Neuronal stem cell (in vitro differentiated cells): ENCODE data around the gene PNPLA2.

Experiments
- DNase-seq: peaks from one replicate; pipeline ENCODE4 v3.0.0-alpha.2; 2013; ENCODE audit warnings: low spot score
- H2AFZ ChIP-seq: one replicate; pipeline ENCODE4 v1.6.1; 2013; ENCODE audit warnings: mild to moderate bottlenecking, low read length, inconsistent platforms
- H2AK5ac ChIP-seq: 2 replicates; pipeline ENCODE4 v1.6.1; 2013; ENCODE audit warnings: low read depth, mild to moderate bottlenecking, inconsistent platforms, low read length, moderate library complexity, mixed read lengths
- H2BK120ac ChIP-seq: 2 replicates; pipeline ENCODE4 v1.6.1; 2013; ENCODE audit warnings: low read depth, mild to moderate bottlenecking, inconsistent platforms, low read length, moderate library complexity, mixed read lengths
- H2BK12ac ChIP-seq: one replicate; pipeline ENCODE4 v1.6.1; 2013; ENCODE audit warnings: low read length, inconsistent platforms
- H2BK15ac ChIP-seq: 2 replicates; pipeline ENCODE4 v1.6.1; 2013; ENCODE audit warnings: mild to moderate bottlenecking, low read length, inconsistent platforms, mixed read lengths
- H2BK5ac ChIP-seq: one replicate; pipeline ENCODE4 v1.6.1; 2013; ENCODE audit warnings: inconsistent platforms, mild to moderate bottlenecking, low read length, moderate library complexity
- H3K14ac ChIP-seq: one replicate; pipeline ENCODE4 v1.6.1; 2013; ENCODE audit warnings: low read length, inconsistent platforms
- H3K18ac ChIP-seq: 2 replicates; pipeline ENCODE4 v1.6.1; 2013; ENCODE audit warnings: low read length, inconsistent platforms
- H3K23ac ChIP-seq: 2 replicates; pipeline ENCODE4 v1.6.1; 2013; ENCODE audit warnings: low read depth, mild to moderate bottlenecking, mixed read lengths, low read length, inconsistent platforms; ENCODE audit not compliant: poor library complexity
- H3K27ac ChIP-seq: replicated peaks from 3 replicates; pipeline ENCODE4 v1.5.1; 2013; ENCODE audit warnings: low read length, inconsistent platforms
- H3K27me3 ChIP-seq, 3 experiments: 2 replicates each; pipeline ENCODE4 v1.6.1; 2013; ENCODE audit warnings: low read length in 3 of 3, mild to moderate bottlenecking in 2 of 3, inconsistent platforms in 1 of 3, low read depth in 1 of 3, mixed read lengths in 1 of 3, moderate library complexity in 1 of 3; ENCODE audit not compliant: control insufficient read depth in 3 of 3, insufficient read depth in 3 of 3
- H3K36me3 ChIP-seq, 2 donors: replicated peaks in 1 of 2; 2 replicates each; pipeline ENCODE4 v1.6.1; 2013; ENCODE audit warnings: low read length in 2 of 2; ENCODE audit not compliant: control insufficient read depth in 2 of 2, insufficient read depth in 2 of 2
- H3K4ac ChIP-seq: 2 replicates; pipeline ENCODE4 v1.6.1; 2013; ENCODE audit warnings: inconsistent platforms, mild to moderate bottlenecking, low read length, moderate library complexity
- H3K4me1 ChIP-seq, 2 donors: 1 replicate in 1 of 2; 2 replicates in 1 of 2; pipeline ENCODE4 v1.6.1; 2013; ENCODE audit warnings: low read length in 2 of 2, low read depth in 1 of 2; ENCODE audit not compliant: control insufficient read depth in 2 of 2, insufficient read depth in 1 of 2
- H3K4me2 ChIP-seq: one replicate; pipeline ENCODE4 v1.6.1; 2013; ENCODE audit warnings: mild to moderate bottlenecking, low read length, inconsistent platforms; ENCODE audit not compliant: insufficient read depth, poor library complexity, severe bottlenecking
- H3K4me3 ChIP-seq, 2 donors: 2 replicates each; pipeline ENCODE4 v1.5.1; 2013; ENCODE audit warnings: low read length in 2 of 2, mild to moderate bottlenecking in 2 of 2, inconsistent platforms in 1 of 2, moderate library complexity in 1 of 2
- H3K79me1 ChIP-seq: one replicate; pipeline ENCODE4 v1.6.1; 2013; ENCODE audit warnings: low read depth, mild to moderate bottlenecking, inconsistent platforms, low read length, moderate library complexity
- H3K9ac ChIP-seq: one replicate; pipeline ENCODE4 v1.6.1; 2013; ENCODE audit warnings: mild to moderate bottlenecking, low read depth, low read length, inconsistent platforms; ENCODE audit not compliant: poor library complexity
- H3K9me3 ChIP-seq, 2 donors: replicated peaks in 1 of 2; 2 replicates each; pipeline versions ENCODE3 to v1.6.1; 2013; ENCODE audit warnings: low read length in 2 of 2, mild to moderate bottlenecking in 2 of 2, inconsistent platforms in 1 of 2, low read depth in 1 of 2, mixed read lengths in 1 of 2, moderate library complexity in 1 of 2; ENCODE audit not compliant: control insufficient read depth in 2 of 2, insufficient read depth in 1 of 2
- H4K8ac ChIP-seq: one replicate; pipeline ENCODE4 v1.6.1; 2013; ENCODE audit warnings: low read depth, mild to moderate bottlenecking, inconsistent platforms, low read length, moderate library complexity
- H4K91ac ChIP-seq: one replicate; pipeline ENCODE4 v1.6.1; 2013; ENCODE audit warnings: low read length, low read depth, mild to moderate bottlenecking, inconsistent platforms; ENCODE audit not compliant: poor library complexity
- WGBS, 2 donors: extraction: QIAGEN DNeasy Blood & Tissue Kit; methylation state at CpG; one replicate each; pipeline ENCODE4 v1.1.7; 2013; ENCODE audit warnings: missing lambda C conversion rate in 2 of 2, mixed read lengths in 1 of 2; ENCODE audit not compliant: insufficient read length in 2 of 2, insufficient replicate concordance in 1 of 2; ENCODE audit errors: extremely low coverage in 2 of 2; 5-methylcytosine and 5-hydroxymethylcytosine counted together

PNPLA2 gene

GRCh38 chr11:826836-827145 is 8.1 kb downstream of the PNPLA2 start:
- Histone ChIP-seq H3K27ac (no peak overlapping the region), H3K4me3 (peak overlapping the region; percentile 45 to 55), H3K4ac (no peak overlapping the region)

GRCh38 chr11:827146-827896 is 8.6 kb downstream of the PNPLA2 start:
- H2BK12ac ChIP-seq = no peak overlapping the region
- no peak overlapping the region for H3K4ac ChIP-seq
- peaks cover 44 to 50% of the 10 kb centered on the region in 2 donors for H3K4me1 ChIP-seq
- peak overlapping the region; percentile 93 for H3K23ac ChIP-seq
- H3K14ac ChIP-seq = peak overlapping the region; percentile 97
- H3K9ac ChIP-seq = peak overlapping the region; percentile 77
- no peak for DNase-seq
- H2BK120ac ChIP-seq = no peak overlapping the region
- WGBS, 2 donors = no CpG with 5 or more reads among the region's 66 CpGs
- peak overlapping the region; percentile 92 for H3K18ac ChIP-seq
- H4K91ac ChIP-seq = no peak overlapping the region
- H3K27ac ChIP-seq = no peak overlapping the region
- peak overlapping the region; percentile 80 for H2AFZ ChIP-seq
- peak overlapping the region; percentile 45 to 55 for H3K4me3 ChIP-seq
- peak overlapping the region; percentile 69 for H2BK15ac ChIP-seq
- H2BK5ac ChIP-seq = peak overlapping the region; percentile 88
- peak overlapping the region; percentile 83 for H3K4me2 ChIP-seq
- H3K79me1 ChIP-seq = peaks cover 3% of the 10 kb centered on the region
- H3K36me3 ChIP-seq = peaks cover 0 to 25% of the 10 kb centered on the region in 2 donors
- H3K9me3 ChIP-seq = peaks cover 0 to 3% of the 10 kb centered on the region in 2 donors
- peaks cover 9 to 56% (median 18%) of the 10 kb centered on the region in 3 experiments for H3K27me3 ChIP-seq
- H4K8ac ChIP-seq = no peak overlapping the region
- peak overlapping the region; percentile 85 for H2AK5ac ChIP-seq

More at GRCh38 chr11:826836-827145, 8.1 kb downstream of the PNPLA2 start:
- peaks cover 38 to 44% of the 10 kb centered on the region in 2 donors for H3K4me1 ChIP-seq
- H3K18ac ChIP-seq = peak overlapping the region; percentile 92
- H2BK5ac ChIP-seq = peak overlapping the region; percentile 88
- H4K8ac ChIP-seq = no peak overlapping the region
- no peak overlapping the region for H2BK15ac ChIP-seq
- peak overlapping the region; percentile 83 for H3K4me2 ChIP-seq
- DNase-seq = no peak
- no peak overlapping the region for H2BK120ac ChIP-seq
- H2AFZ ChIP-seq = peak overlapping the region; percentile 80
- no peak overlapping the region for H3K14ac ChIP-seq
- peaks cover 0 to 30% of the 10 kb centered on the region in 2 donors for H3K36me3 ChIP-seq
- H3K9me3 ChIP-seq = peaks cover 0 to under 1% of the 10 kb centered on the region in 2 donors
- H4K91ac ChIP-seq = no peak overlapping the region
- WGBS, 2 donors = no CpG with 5 or more reads among the region's 22 CpGs
- peaks cover 9 to 52% (median 13%) of the 10 kb centered on the region in 3 experiments for H3K27me3 ChIP-seq
- H3K23ac ChIP-seq = peak overlapping the region; percentile 93
- peaks cover 3% of the 10 kb centered on the region for H3K79me1 ChIP-seq
- H2AK5ac ChIP-seq = no peak overlapping the region
- H2BK12ac ChIP-seq = no peak overlapping the region
- H3K9ac ChIP-seq = peak overlapping the region; percentile 77

- H2BK5ac ChIP-seq = peak within 1 kb of the TSS; percentile 88
- peak within 1 kb of the TSS; percentile 92 for H3K18ac ChIP-seq
- H2AK5ac ChIP-seq = peak within 1 kb of the TSS; percentile 85
- peaks cover 0 to 3% of the 10 kb centered on the region in 2 donors for H3K9me3 ChIP-seq
- H2AFZ ChIP-seq = peak within 1 kb of the TSS; percentile 80
- WGBS, 2 donors = no CpG with 5 or more reads among the region's 5 CpGs
- peak within 1 kb of the TSS; percentile 13 for H3K4ac ChIP-seq
- peaks cover 3% of the 10 kb centered on the region for H3K79me1 ChIP-seq
- H3K4me3 ChIP-seq = peak within 1 kb of the TSS; percentile 45 to 55
- peak within 1 kb of the TSS; percentile 97 for H3K14ac ChIP-seq
- H3K4me2 ChIP-seq = peak within 1 kb of the TSS; percentile 83
- peak within 1 kb of the TSS; percentile 77 for H3K9ac ChIP-seq
- DNase-seq = no peak
- H3K27me3 ChIP-seq = peaks cover 9 to 56% (median 18%) of the 10 kb centered on the region in 3 experiments
- no peak within 1 kb of the TSS for H4K8ac ChIP-seq
- H2BK15ac ChIP-seq = peak within 1 kb of the TSS; percentile 82
- peaks cover 0 to 22% of the 10 kb centered on the region in 2 donors for H3K36me3 ChIP-seq
- H4K91ac ChIP-seq = no peak within 1 kb of the TSS
- H3K4me1 ChIP-seq = peaks cover 45 to 53% of the 10 kb centered on the region in 2 donors
- H2BK12ac ChIP-seq = peak within 1 kb of the TSS; percentile 8
- peak within 1 kb of the TSS; percentile 93 for H3K23ac ChIP-seq
- no peak within 1 kb of the TSS for H3K27ac ChIP-seq
- H2BK120ac ChIP-seq = no peak within 1 kb of the TSS
These were observed 9.1 kb downstream of the PNPLA2 start, which contains the start of gene CRACR2B for GRCh38 chr11:827897-828192. TSS of gene CRACR2B (plus strand) at chr11:827919. CDS start at chr11:828608, 689 bp downstream.

- H3K79me1 ChIP-seq = peaks cover 7% of the 10 kb centered on the region
- H2AK5ac ChIP-seq = peak overlapping the region; percentile 85
- peak overlapping the region in 1 of 2 donors; percentile 45 for H3K4me3 ChIP-seq
- peak overlapping the region; percentile 80 for H2AFZ ChIP-seq
- peaks cover 45 to 56% of the 10 kb centered on the region in 2 donors for H3K4me1 ChIP-seq
- H2BK5ac ChIP-seq = no peak overlapping the region
- peak overlapping the region; percentile 13 for H3K4ac ChIP-seq
- H3K9me3 ChIP-seq = peaks cover 0 to 3% of the 10 kb centered on the region in 2 donors
- no peak overlapping the region for H2BK120ac ChIP-seq
- H3K23ac ChIP-seq = peak overlapping the region; percentile 40
- peak overlapping the region; percentile 11 for H3K4me2 ChIP-seq
- H2BK15ac ChIP-seq = peak overlapping the region; percentile 82
- peak overlapping the region; percentile 91 for H3K9ac ChIP-seq
- peaks cover 0 to 18% of the 10 kb centered on the region in 2 donors for H3K36me3 ChIP-seq
- H3K27me3 ChIP-seq = peaks cover 9 to 56% (median 18%) of the 10 kb centered on the region in 3 experiments
- no CpG with 5 or more reads among the region's 21 CpGs for WGBS, 2 donors
- peak overlapping the region; percentile 72 for H3K18ac ChIP-seq
- H3K14ac ChIP-seq = peak overlapping the region; percentile 9
- no peak overlapping the region for H4K91ac ChIP-seq
- peak overlapping the region; percentile 8 for H2BK12ac ChIP-seq
- H3K27ac ChIP-seq = no peak overlapping the region
- H4K8ac ChIP-seq = no peak overlapping the region
- no peak for DNase-seq
These were observed 9.9 kb downstream of the PNPLA2 start for GRCh38 chr11:828506-829175.
